Stimulated activated naive CD8-positive, alpha-beta T cell treated with anti-CD3 and anti-CD28 coated beads, Interleukin-15, Interleukin-2, amounts not matched to agents 100 ng/mL and 50 ng/mL, for 24 hours (primary cell): ENCODE measurements around the gene ANP32A.

ENCODE experiments used
- H3K27ac Mint-ChIP-seq: one replicate; pipeline ENCODE4 v1.8.0; 2021; ENCODE audit warnings: mild to moderate bottlenecking, mixed read lengths
- H3K27me3 Mint-ChIP-seq: one replicate; pipeline ENCODE4 v1.8.0; 2021; ENCODE audit warnings: mixed read lengths
- H3K36me3 Mint-ChIP-seq: one replicate; pipeline ENCODE4 v1.8.0; 2021; ENCODE audit warnings: low read depth, mixed read lengths
- H3K4me1 Mint-ChIP-seq: one replicate; pipeline ENCODE4 v1.8.0; 2021; ENCODE audit warnings: low read depth, mixed read lengths
- H3K4me3 Mint-ChIP-seq: one replicate; pipeline ENCODE4 v1.8.0; 2021; ENCODE audit warnings: mild to moderate bottlenecking, mixed read lengths
- H3K9me3 Mint-ChIP-seq: one replicate; pipeline ENCODE4 v1.8.0; 2021; ENCODE audit warnings: mixed read lengths

The ANP32A gene

GRCh38 chr15:68830141-68830785 lies 9.6 kb upstream of the ANP32A start:
- Mint-ChIP-seq H3K9me3 (peaks cover under 1% of the 10 kb centered on the region), H3K27me3 (peaks cover 11% of the 10 kb centered on the region), H3K4me3 (no peak overlapping the region), H3K4me1 (peaks cover 27% of the 10 kb centered on the region), H3K27ac (no peak overlapping the region), H3K36me3 (no peaks in the 10 kb centered on the region)

GRCh38 chr15:68829068-68829467 lies 8.4 kb upstream of the ANP32A start:
- H3K36me3 Mint-ChIP-seq: no peaks in the 10 kb centered on the region
- peaks cover 24% of the 10 kb centered on the region for H3K4me1 Mint-ChIP-seq
- no peak overlapping the region for H3K4me3 Mint-ChIP-seq
- peaks cover 8% of the 10 kb centered on the region for H3K27me3 Mint-ChIP-seq
- H3K27ac Mint-ChIP-seq: no peak overlapping the region
- H3K9me3 Mint-ChIP-seq: no peaks in the 10 kb centered on the region

- Mint-ChIP-seq H3K9me3 (no peaks in the 10 kb centered on the region), H3K36me3 (no peaks in the 10 kb centered on the region), H3K4me1 (peaks cover 23% of the 10 kb centered on the region), H3K4me3 (no peak overlapping the region), H3K27ac (no peak overlapping the region), H3K27me3 (peaks cover 4% of the 10 kb centered on the region)
These were observed 2.9 kb upstream of the ANP32A start for GRCh38 chr15:68823561-68823960.

GRCh38 chr15:68822818-68823217 lies 2.1 kb upstream of the ANP32A start:
- H3K4me3 Mint-ChIP-seq: peak overlapping the region; percentile 18
- H3K36me3 Mint-ChIP-seq: no peaks in the 10 kb centered on the region
- no peaks in the 10 kb centered on the region for H3K9me3 Mint-ChIP-seq
- peaks cover 23% of the 10 kb centered on the region for H3K4me1 Mint-ChIP-seq
- no peak overlapping the region for H3K27ac Mint-ChIP-seq
- H3K27me3 Mint-ChIP-seq: peaks cover 4% of the 10 kb centered on the region

GRCh38 chr15:68821841-68822381 lies 1.2 kb upstream of the ANP32A start:
- Mint-ChIP-seq H3K36me3 (no peaks in the 10 kb centered on the region), H3K27ac (peak overlapping the region; percentile 59), H3K27me3 (no peaks in the 10 kb centered on the region), H3K4me3 (peak overlapping the region; percentile 92), H3K9me3 (no peaks in the 10 kb centered on the region), H3K4me1 (peaks cover 28% of the 10 kb centered on the region)

- peak overlapping the region; percentile 92 for H3K4me3 Mint-ChIP-seq
- no peaks in the 10 kb centered on the region for H3K27me3 Mint-ChIP-seq
- H3K27ac Mint-ChIP-seq: peak overlapping the region; percentile 59
- peaks cover 2% of the 10 kb centered on the region for H3K36me3 Mint-ChIP-seq
- no peaks in the 10 kb centered on the region for H3K9me3 Mint-ChIP-seq
- H3K4me1 Mint-ChIP-seq: peaks cover 34% of the 10 kb centered on the region
These were observed 620 bp upstream of the ANP32A start for GRCh38 chr15:68821190-68821840.

GRCh38 chr15:68819495-68820294 lies 1.0 kb downstream of the ANP32A start:
- peak overlapping the region; percentile 95 for H3K27ac Mint-ChIP-seq
- no peaks in the 10 kb centered on the region for H3K9me3 Mint-ChIP-seq
- H3K36me3 Mint-ChIP-seq: peaks cover 11% of the 10 kb centered on the region
- H3K4me3 Mint-ChIP-seq: peak overlapping the region; percentile 92
- no peaks in the 10 kb centered on the region for H3K27me3 Mint-ChIP-seq
- H3K4me1 Mint-ChIP-seq: peaks cover 50% of the 10 kb centered on the region

GRCh38 chr15:68818769-68819494 lies 1.8 kb downstream of the ANP32A start:
- Mint-ChIP-seq H3K9me3 (no peaks in the 10 kb centered on the region), H3K36me3 (peaks cover 11% of the 10 kb centered on the region), H3K27ac (peak overlapping the region; percentile 95), H3K27me3 (no peaks in the 10 kb centered on the region), H3K4me1 (peaks cover 56% of the 10 kb centered on the region), H3K4me3 (peak overlapping the region; percentile 92)

GRCh38 chr15:68818066-68818768 lies 2.5 kb downstream of the ANP32A start:
- Mint-ChIP-seq H3K9me3 (no peaks in the 10 kb centered on the region), H3K36me3 (peaks cover 15% of the 10 kb centered on the region), H3K4me1 (peaks cover 57% of the 10 kb centered on the region)

GRCh38 chr15:68817304-68818065 lies 3.2 kb downstream of the ANP32A start:
- Mint-ChIP-seq H3K9me3 (no peaks in the 10 kb centered on the region), H3K27me3 (no peaks in the 10 kb centered on the region), H3K4me3 (peak overlapping the region; percentile 95)

More at GRCh38 chr15:68818066-68818768, 2.5 kb downstream of the ANP32A start:
- Mint-ChIP-seq H3K4me3 (peak overlapping the region; percentile 92), H3K27me3 (no peaks in the 10 kb centered on the region), H3K27ac (peak overlapping the region; percentile 55)

GRCh38 chr15:68816795-68817303 lies 3.8 kb downstream of the ANP32A start:
- no peaks in the 10 kb centered on the region for H3K9me3 Mint-ChIP-seq
- peaks cover 24% of the 10 kb centered on the region for H3K36me3 Mint-ChIP-seq
- peak overlapping the region; percentile 98 for H3K27ac Mint-ChIP-seq
- peaks cover 58% of the 10 kb centered on the region for H3K4me1 Mint-ChIP-seq
- H3K4me3 Mint-ChIP-seq: peak overlapping the region; percentile 95
- H3K27me3 Mint-ChIP-seq: no peaks in the 10 kb centered on the region

More at GRCh38 chr15:68817304-68818065, 3.2 kb downstream of the ANP32A start:
- H3K36me3 Mint-ChIP-seq: peaks cover 20% of the 10 kb centered on the region
- H3K4me1 Mint-ChIP-seq: peaks cover 58% of the 10 kb centered on the region
- peak overlapping the region; percentile 98 for H3K27ac Mint-ChIP-seq

- peak overlapping the region; percentile 95 for H3K4me3 Mint-ChIP-seq
- no peaks in the 10 kb centered on the region for H3K27me3 Mint-ChIP-seq
- no peaks in the 10 kb centered on the region for H3K9me3 Mint-ChIP-seq
- peaks cover 26% of the 10 kb centered on the region for H3K36me3 Mint-ChIP-seq
- H3K27ac Mint-ChIP-seq: peak overlapping the region; percentile 98
- peaks cover 59% of the 10 kb centered on the region for H3K4me1 Mint-ChIP-seq
These were observed 4.5 kb downstream of the ANP32A start for GRCh38 chr15:68816158-68816557.

GRCh38 chr15:68815598-68815997 lies 5.1 kb downstream of the ANP32A start:
- peaks cover 65% of the 10 kb centered on the region for H3K4me1 Mint-ChIP-seq
- H3K27ac Mint-ChIP-seq: peak overlapping the region; percentile 98
- H3K36me3 Mint-ChIP-seq: peaks cover 30% of the 10 kb centered on the region
- H3K4me3 Mint-ChIP-seq: peak overlapping the region; percentile 95
- no peaks in the 10 kb centered on the region for H3K27me3 Mint-ChIP-seq
- no peaks in the 10 kb centered on the region for H3K9me3 Mint-ChIP-seq
